CD1c-positive myeloid dendritic cell (primary cell): ENCODE data around the gene OR52E1.

Experiments used
- DNase-seq: peaks from one replicate; pipeline ENCODE4 v3.0.0-alpha.2; 2016; ENCODE audit errors: extremely low spot score

Gene OR52E1

DNA sequence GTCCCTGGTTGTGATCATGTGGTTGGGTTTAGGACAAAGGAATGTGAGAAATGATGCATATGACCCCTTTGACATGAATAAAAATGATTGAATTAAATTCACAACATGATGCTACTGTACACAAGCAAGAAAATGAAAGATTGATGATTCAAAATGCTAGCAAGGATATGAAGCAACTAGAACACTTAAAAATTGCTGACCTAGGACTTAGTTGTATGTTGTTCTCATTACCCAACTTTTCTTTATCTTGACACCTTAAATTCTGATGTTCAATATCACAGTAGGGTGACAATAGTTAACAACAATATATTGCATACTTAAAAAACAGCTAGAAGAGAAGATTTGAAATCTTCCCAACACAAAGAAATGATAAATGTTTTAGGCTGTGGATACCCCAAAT lies 48.2 kb downstream of the OR52E1 start:
- no peak for DNase-seq

GRCh38 chr11:5118893-5119292 lies 49.5 kb downstream of the OR52E1 start:
- DNase-seq: no peak
